H1 (cell line): Measurements from ENCODE around the gene SYPL1. TPM values are rescaled to one million over a fixed set of nuclear protein-coding genes. Genes with fewer than 3 reads are reported as not detected.

Experiments
- ATF2 ChIP-seq: IDR thresholded peaks from 2 replicates; pipeline ENCODE4 v1.6.1; 2012; ENCODE audit warnings: low read length, inconsistent platforms
- CHD7 ChIP-seq: fragments of 300-600 bp; sonication (generic); IDR thresholded peaks from 2 replicates; pipeline ENCODE4 v1.7.1; 2012; ENCODE audit warnings: low read length, moderate library complexity, mild to moderate bottlenecking, inconsistent platforms; ENCODE audit not compliant: insufficient replicate concordance
- EZH2 ChIP-seq: fragments of 200-600 bp; sonication (generic); IDR thresholded peaks from 2 replicates; pipeline ENCODE4 v1.7.1; 2012; ENCODE audit warnings: low read depth, mild to moderate bottlenecking, moderate library complexity, low read length, inconsistent platforms; ENCODE audit not compliant: severe bottlenecking
- FOSL1 ChIP-seq: IDR thresholded peaks from 2 replicates; pipeline ENCODE4 v1.6.1; 2011; ENCODE audit warnings: mild to moderate bottlenecking, low read depth, low read length, moderate library complexity; ENCODE audit not compliant: insufficient read depth
- KDM4A ChIP-seq: IDR thresholded peaks from one replicate; pipeline ENCODE4 v1.7.1; 2012; ENCODE audit warnings: low read depth, mild to moderate bottlenecking, moderate library complexity, low read length, inconsistent platforms; ENCODE audit not compliant: severe bottlenecking
- POLR2AphosphoS5 ChIP-seq: IDR thresholded peaks from 2 replicates; pipeline ENCODE4 v1.6.1; 2011; ENCODE audit warnings: low read depth, low read length
- RBBP5 ChIP-seq: IDR thresholded peaks from 2 replicates; pipeline ENCODE4 v1.7.1; 2012; ENCODE audit warnings: low read depth, mild to moderate bottlenecking, inconsistent platforms, low read length, moderate library complexity, borderline replicate concordance
- SIX5 ChIP-seq: IDR thresholded peaks from 2 replicates; pipeline ENCODE4 v1.6.1; 2011; ENCODE audit warnings: mild to moderate bottlenecking, low read depth, low read length
- TEAD4 ChIP-seq: IDR thresholded peaks from 2 replicates; pipeline ENCODE4 v1.6.1; 2012; ENCODE audit warnings: low read depth, low read length, inconsistent platforms, mixed read lengths
- polyA plus RNA-seq, 7 experiments: library from polyadenylated mRNA; depleted of rRNA in 3 of 7; stranded (reverse) in 5 of 7; unstranded in 2 of 7; fragments of >200 nt in 5 of 7; fragments of 200-250 nt in 2 of 7; gene quantifications; 1 replicate in 5 of 7; 2 replicates in 1 of 7; 4 replicates in 1 of 7; pipeline versions ENCODE4 v1.2.1 to v1.2.3, GENCODE V29; 2011 to 2013; ENCODE audit warnings: missing spikeins in 2 of 7, mixed read lengths in 2 of 7
- total RNA-seq: library from RNA; stranded (reverse); fragmentation: NEBNext Ultra II Directional; extraction: Animal tissue kit (Norgen Biotek cat#: 25700); gene quantifications from 2 replicates; pipeline ENCODE4 v1.2.1, GENCODE V29; 2021

Gene SYPL1
- total and polyA plus RNA-seq, 2 of the 8 experiments (the other 6 are each of a cell fraction or from before 2014, with no cell fraction given): 44.9 to 57.7 TPM

- TF ChIP-seq CHD7 (no peak), FOSL1 (no peak), ATF2 (no peak), SIX5 (no peak), POLR2AphosphoS5 (no peak), KDM4A (no peak), TEAD4 (no peak), RBBP5 (no peak), EZH2 (no peak)
Measured at GRCh38 chr7:106062521-106062931, 49.6 kb downstream of the SYPL1 start (continued).
